H1 (cell line): ENCODE data around the gene EPG5.

Experiments used
- EP300 ChIP-seq, 2 experiments: IDR thresholded peaks; 1 replicate in 1 of 2; 2 replicates in 1 of 2; pipeline ENCODE4 v1.6.1; 2011 to 2012; ENCODE audit warnings: low read depth in 2 of 2, low read length in 2 of 2, mild to moderate bottlenecking in 2 of 2, borderline replicate concordance in 1 of 2, inconsistent platforms in 1 of 2, moderate library complexity in 1 of 2
- POLR2A ChIP-seq, 2 experiments: IDR thresholded peaks; 1 replicate in 1 of 2; 2 replicates in 1 of 2; pipeline ENCODE4 v1.6.1; 2011; ENCODE audit warnings: low read depth in 2 of 2, low read length in 2 of 2, mild to moderate bottlenecking in 2 of 2; ENCODE audit errors: control extremely low read depth in 1 of 2
- TF ChIP-seq, protein P1 (sequence below): IDR thresholded peaks from 2 replicates; pipeline ENCODE4 v1.6.1; 2011; ENCODE audit warnings: low read length, improper control_type of control experiment

DNA sequence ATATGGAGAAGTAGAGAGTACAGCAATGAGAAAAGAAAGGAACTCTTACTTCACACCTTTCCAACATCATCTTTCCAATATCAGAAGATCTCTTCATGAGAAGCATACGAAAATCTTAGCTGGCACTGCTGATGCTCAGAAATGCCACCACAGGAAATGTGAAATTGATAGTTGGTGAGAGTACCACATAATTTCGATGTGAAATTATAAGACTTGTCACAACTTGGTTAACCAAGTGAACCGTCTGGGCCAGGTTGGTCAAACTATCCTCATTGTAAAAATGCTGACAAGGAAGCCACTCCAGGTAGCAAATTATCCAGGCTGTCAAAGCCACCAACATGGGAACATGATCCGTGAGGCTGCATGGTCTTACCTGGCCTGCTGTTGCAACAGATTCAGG is 66.5 kb downstream of the EPG5 start:
- TF ChIP-seq POLR2A (IDR thresholded peaks at IDR 0.05; ENCODE audit: control extremely low read depth in 1 of 2, low read depth in 2 of 2, low read length in 2 of 2): no peak
- TF ChIP-seq EP300 (IDR thresholded peaks at IDR 0.05; ENCODE audit: borderline replicate concordance in 1 of 2, low read depth in 2 of 2, low read length in 2 of 2): no peak
- TF ChIP-seq, protein P1, sequence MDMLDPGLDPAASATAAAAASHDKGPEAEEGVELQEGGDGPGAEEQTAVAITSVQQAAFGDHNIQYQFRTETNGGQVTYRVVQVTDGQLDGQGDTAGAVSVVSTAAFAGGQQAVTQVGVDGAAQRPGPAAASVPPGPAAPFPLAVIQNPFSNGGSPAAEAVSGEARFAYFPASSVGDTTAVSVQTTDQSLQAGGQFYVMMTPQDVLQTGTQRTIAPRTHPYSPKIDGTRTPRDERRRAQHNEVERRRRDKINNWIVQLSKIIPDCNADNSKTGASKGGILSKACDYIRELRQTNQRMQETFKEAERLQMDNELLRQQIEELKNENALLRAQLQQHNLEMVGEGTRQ: no peak
